NCI-H128 (cell line): ENCODE results near the gene ZNF350.
A peak's percentile ranks its signal among the peaks of the same experiment; 100 is the strongest.
"Not testable (repeated sequence)": the region's sequence is repeated elsewhere in the genome, so short reads cannot be mapped to it uniquely, and the experiment has no call there.

Experiments
- DNase-seq: peaks from one replicate; lab custom pipeline; 2025; ENCODE audit not compliant: unreplicated experiment; lab: John Stamatoyannopoulos, UW

ZNF350 gene

GRCh38 chr19:51975787-51976186, 10.9 kb downstream of the ZNF350 start:
- DNase-seq = not testable (repeated sequence)

GRCh38 chr19:51971624-51972023, 15.0 kb downstream of the ZNF350 start:
- DNase-seq = no peak

DNA sequence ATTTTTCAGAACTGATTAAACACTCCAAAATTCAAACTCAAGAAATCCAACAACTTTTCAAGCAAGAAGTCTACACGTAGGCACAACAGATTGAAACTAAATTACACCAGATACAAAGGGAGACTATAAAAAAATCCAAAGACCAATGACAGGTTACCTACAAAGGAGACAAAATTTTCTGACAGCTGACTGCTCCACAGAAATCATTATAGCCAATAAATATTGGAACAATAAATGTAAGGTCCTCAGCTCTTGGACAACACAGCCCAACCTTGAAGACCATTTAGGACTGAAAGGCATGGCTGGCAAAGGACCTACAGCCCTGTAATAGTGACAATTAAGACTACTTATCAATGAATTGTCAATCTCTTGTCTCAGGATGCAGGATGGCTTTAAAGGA, 15.9 kb downstream of the ZNF350 start:
- DNase-seq = no peak

DNA sequence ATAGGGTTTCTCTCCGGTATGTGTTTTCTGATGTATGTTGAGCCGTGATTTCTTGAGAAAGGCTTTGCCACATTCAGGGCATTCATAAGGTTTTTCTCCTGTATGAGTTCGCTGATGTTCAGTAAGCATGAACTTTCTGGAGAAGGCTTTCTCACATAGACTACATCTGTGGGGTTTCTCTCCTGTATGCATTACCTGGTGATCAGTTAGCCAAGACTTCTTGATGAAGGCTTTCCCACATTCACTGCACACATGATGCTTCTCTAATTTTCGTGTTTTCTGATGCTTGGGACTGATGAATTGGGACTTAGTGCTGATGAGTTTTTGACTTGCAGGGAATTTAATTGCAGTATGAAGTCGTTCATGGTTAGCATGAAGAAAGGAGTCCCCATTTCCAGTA, 21.1 kb downstream of the ZNF350 start:
- DNase-seq = no peak

- DNase-seq = not testable (repeated sequence)
These were observed 25.9 kb downstream of the ZNF350 start for GRCh38 chr19:51960621-51961233.

- no peak for DNase-seq
These were observed 26.8 kb downstream of the ZNF350 start for GRCh38 chr19:51959791-51960190.

- not testable (repeated sequence) for DNase-seq
These were observed 28.8 kb downstream of the ZNF350 start for GRCh38 chr19:51957846-51958245.

GRCh38 chr19:51948975-51949374, 37.7 kb downstream of the ZNF350 start:
- DNase-seq = no peak

- no peak for DNase-seq
These were observed 40.0 kb downstream of the ZNF350 start for GRCh38 chr19:51946602-51947001.

DNA sequence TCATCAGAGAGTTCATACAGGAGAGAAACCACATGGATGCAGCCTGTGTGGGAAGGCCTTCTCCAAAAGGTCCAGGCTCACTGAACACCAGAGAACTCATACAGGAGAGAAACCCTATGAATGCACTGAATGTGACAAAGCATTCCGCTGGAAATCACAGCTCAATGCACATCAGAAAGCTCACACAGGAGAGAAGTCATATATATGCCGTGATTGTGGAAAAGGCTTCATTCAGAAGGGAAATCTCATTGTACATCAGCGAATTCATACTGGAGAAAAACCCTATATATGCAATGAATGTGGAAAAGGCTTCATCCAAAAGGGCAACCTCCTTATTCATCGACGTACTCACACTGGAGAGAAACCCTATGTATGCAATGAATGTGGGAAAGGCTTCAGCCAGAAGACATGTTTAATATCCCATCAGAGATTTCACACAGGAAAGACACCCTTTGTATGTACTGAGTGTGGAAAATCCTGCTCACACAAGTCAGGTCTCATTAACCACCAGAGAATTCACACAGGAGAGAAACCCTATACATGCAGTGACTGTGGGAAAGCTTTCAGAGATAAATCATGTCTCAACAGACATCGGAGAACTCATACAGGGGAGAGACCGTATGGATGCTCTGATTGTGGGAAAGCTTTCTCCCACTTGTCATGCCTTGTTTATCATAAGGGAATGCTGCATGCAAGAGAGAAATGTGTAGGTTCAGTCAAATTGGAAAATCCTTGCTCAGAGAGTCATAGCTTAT, 41.7 kb downstream of the ZNF350 start:
- DNase-seq = no peak

GRCh38 chr19:51938936-51939335, 47.7 kb downstream of the ZNF350 start:
- no peak for DNase-seq

DNA sequence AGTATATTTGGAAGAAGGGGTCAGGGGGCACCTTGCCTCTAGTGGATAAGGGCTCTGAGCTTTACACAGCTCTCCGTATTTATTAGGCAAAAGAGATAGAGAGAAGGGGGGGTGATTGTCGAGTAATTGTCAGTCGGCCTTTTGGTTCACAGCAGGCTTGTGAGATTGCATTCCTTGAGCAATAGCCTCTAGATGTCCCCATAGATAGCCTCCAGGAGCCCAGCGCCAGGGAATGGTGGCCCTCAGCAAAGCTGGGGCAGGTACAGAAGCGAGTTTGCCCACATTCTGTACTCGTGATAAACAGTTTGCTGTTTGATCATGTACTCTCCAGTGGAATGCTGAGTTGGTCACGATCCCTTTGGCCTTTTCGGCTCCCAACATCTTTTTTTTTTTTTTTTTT, 54.7 kb downstream of the ZNF350 start:
- no peak for DNase-seq

DNA sequence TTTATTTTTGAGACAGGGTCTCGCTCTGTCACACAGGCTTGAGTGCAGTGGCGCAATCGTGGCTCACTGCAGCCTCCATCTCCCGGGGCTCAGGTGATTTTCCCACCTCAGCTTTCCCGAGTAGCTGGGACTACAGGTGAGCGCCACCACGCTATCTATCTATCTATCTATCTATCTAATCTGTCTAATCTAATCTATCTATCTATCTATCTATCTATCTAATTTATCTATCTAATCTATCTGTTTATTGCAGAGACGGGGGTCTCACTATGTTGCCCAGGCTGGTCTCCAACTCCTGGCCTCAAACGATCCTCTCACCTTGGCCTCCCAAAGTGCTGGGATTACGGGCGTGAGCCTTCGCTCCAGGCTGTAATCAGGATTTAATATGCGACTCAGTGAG, 58.8 kb downstream of the ZNF350 start:
- DNase-seq = no peak

GRCh38 chr19:51926784-51927741, 59.6 kb downstream of the ZNF350 start, which contains the start of gene ZNF613:
TSS of gene ZNF613 (plus strand) at chr19:51927472. CDS start at chr19:51936221, 8,749 bp downstream.
- peak; percentile 85 for DNase-seq

- DNase-seq = no peak
These were observed 60.2 kb downstream of the ZNF350 start for GRCh38 chr19:51926426-51926783.

DNA sequence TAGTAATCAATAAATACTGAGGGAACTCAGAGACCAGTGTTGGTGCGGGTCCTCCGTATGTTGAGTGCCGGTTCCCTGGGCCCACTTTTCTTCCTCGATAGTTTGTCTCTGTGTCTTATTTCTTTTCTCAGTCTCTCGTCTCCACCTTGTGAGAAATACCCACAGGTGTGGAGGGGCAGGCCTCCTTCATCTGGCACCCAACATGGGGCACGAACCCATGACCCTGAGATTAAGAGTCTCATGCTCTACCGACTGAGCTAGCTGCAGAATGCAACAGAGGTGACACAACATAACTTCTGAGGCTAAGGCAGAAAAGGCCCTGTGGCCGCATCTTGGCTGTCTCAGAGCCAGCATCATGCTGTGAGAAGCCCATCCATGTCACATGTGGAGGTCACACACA, 64.7 kb downstream of the ZNF350 start:
- DNase-seq = no peak

GRCh38 chr19:51919606-51920005, 67.0 kb downstream of the ZNF350 start:
- no peak for DNase-seq

- DNase-seq = no peak
These were observed 70.5 kb downstream of the ZNF350 start for GRCh38 chr19:51916167-51916566.

GRCh38 chr19:51915324-51915867, 71.2 kb downstream of the ZNF350 start:
- DNase-seq = no peak
